GM12878 (cell line): ENCODE measurements around the gene RAB3C. TPM values are rescaled to one million over a fixed set of nuclear protein-coding genes. Genes with fewer than 3 reads are reported as not detected.

Experiments used
- ATAC-seq: fragments of 200-7000 bp; cut with Tn5 transposase; 3 replicates; pipeline ENCODE4 v1.9.1; 2020; ENCODE audit warnings: mild to moderate bottlenecking, moderate library complexity
- BruUV-seq: library from RNA; stranded (reverse); fragments of 400-500 nt; replicated peaks from 2 replicates; lab custom pipeline; 2021; lab: Mats Ljungman, UMichigan
- CTCF ChIA-PET: fragments of 300-600 bp; sonication (Branson Sonifier 250); formaldehyde crosslinking; extraction: SDS; loops from one replicate; lab custom pipeline; 2021; ENCODE audit warnings: inconsistent platforms; lab: Yijun Ruan, JAX
- POLR2A ChIA-PET: fragments of 350-600 bp; formaldehyde crosslinking; extraction: SDS; loops from one replicate; lab custom pipeline; 2021; ENCODE audit warnings: inconsistent platforms; lab: Charles Lee
- RAD21 ChIA-PET: fragments of 300-600 bp; sonication (Branson Sonifier 250); formaldehyde crosslinking; loops from one replicate; lab custom pipeline; 2023; ENCODE audit warnings: antibody characterized with exemption; ENCODE audit not compliant: unreplicated experiment; lab: Charles Lee
- SMC1A ChIA-PET: fragments of 300-600 bp; sonication (Branson Sonifier 250); formaldehyde crosslinking; loops from one replicate; lab custom pipeline; 2023; ENCODE audit not compliant: unreplicated experiment, uncharacterized antibody; lab: Charles Lee
- DNase-seq: peaks from one replicate; pipeline ENCODE4 v3.0.0-alpha.2; 2011; ENCODE audit warnings: low read depth, low spot score
- FAIRE-seq: peaks from 3 replicates; lab custom pipeline; 2011; peaks lifted over from hg19 to GRCh38; lab: Jason Lieb, UNC
- H2AFZ ChIP-seq: 2 replicates; pipeline ENCODE4 v1.6.0; 2011; ENCODE audit warnings: low read depth, low read length, control low read depth; ENCODE audit not compliant: control insufficient read depth
- H3K27ac ChIP-seq: 2 replicates; pipeline ENCODE4 v1.5.1; 2011; ENCODE audit warnings: control low read depth; ENCODE audit not compliant: control insufficient read depth, insufficient read depth
- H3K27me3 ChIP-seq, 2 experiments: replicated peaks in 1 of 2; 2 replicates each; pipeline versions ENCODE4 v1.6.0 to v1.6.1; 2011; ENCODE audit warnings: low read length in 1 of 2; ENCODE audit not compliant: control insufficient read depth in 2 of 2, insufficient read depth in 2 of 2
- H3K36me3 ChIP-seq, 2 experiments: 2 replicates each; pipeline ENCODE4 v1.5.1; 2011; ENCODE audit warnings: low read length in 1 of 2; ENCODE audit not compliant: control insufficient read depth in 2 of 2, insufficient read depth in 2 of 2
- H3K4me1 ChIP-seq: 2 replicates; pipeline ENCODE4 v1.6.1; 2011; ENCODE audit warnings: mild to moderate bottlenecking, low read length, moderate library complexity, mixed read lengths; ENCODE audit not compliant: control insufficient read depth, insufficient read depth
- H3K4me2 ChIP-seq: 2 replicates; pipeline ENCODE4 v1.6.0; 2011; ENCODE audit warnings: control low read depth; ENCODE audit not compliant: control insufficient read depth, insufficient read depth
- H3K4me3 ChIP-seq: fragments of 200-600 bp; sonication (generic); 2 replicates; pipeline ENCODE4 v1.5.1; 2016
- H3K79me2 ChIP-seq: 2 replicates; pipeline ENCODE4 v1.6.0; 2011; ENCODE audit warnings: low read length; ENCODE audit not compliant: control insufficient read depth, insufficient read depth
- H3K9ac ChIP-seq: 2 replicates; pipeline ENCODE4 v1.8.0; 2011; ENCODE audit warnings: low read length, control low read depth, mixed read lengths; ENCODE audit not compliant: control insufficient read depth, insufficient read depth
- H3K9me3 ChIP-seq: replicated peaks from 3 replicates; pipeline ENCODE4 v1.5.1; 2011; ENCODE audit warnings: mild to moderate bottlenecking, low read length; ENCODE audit not compliant: control insufficient read depth, insufficient read depth
- H4K20me1 ChIP-seq: 2 replicates; pipeline ENCODE4 v1.6.0; 2011; ENCODE audit not compliant: control insufficient read depth, insufficient read depth
- HDAC2 ChIP-seq: fragments of 200-600 bp; sonication (generic); IDR thresholded peaks from 2 replicates; pipeline ENCODE4 v1.6.1; 2017
- IRF4 ChIP-seq: IDR thresholded peaks from 2 replicates; pipeline ENCODE4 v1.6.1; 2011; ENCODE audit warnings: low read depth, low read length
- KLF5 ChIP-seq: fragments of 450-650 bp; IDR thresholded peaks from 2 replicates; pipeline ENCODE4 v1.6.1; 2014; ENCODE audit warnings: mild to moderate bottlenecking; ENCODE audit not compliant: partially characterized antibody
- NFIC ChIP-seq: IDR thresholded peaks from 2 replicates; pipeline ENCODE4 v1.6.1; 2012; ENCODE audit warnings: low read depth, mild to moderate bottlenecking, inconsistent platforms, low read length, moderate library complexity
- NFXL1 ChIP-seq: fragments of 450-650 bp; IDR thresholded peaks from 2 replicates; pipeline ENCODE4 v1.6.1; 2017; ENCODE audit warnings: antibody characterized with exemption, mild to moderate bottlenecking, borderline replicate concordance
- SREBF2 ChIP-seq: IDR thresholded peaks from 2 replicates; pipeline ENCODE4 v1.6.1; 2012; ENCODE audit warnings: mild to moderate bottlenecking, low read length
- WGBS: methylation state at CpG from one replicate; pipeline ENCODE4 v1.1.6; 2016; ENCODE audit warnings: low lambda C conversion rate; ENCODE audit not compliant: insufficient replicate concordance, insufficient coverage; ENCODE audit errors: missing lambda C conversion rate; 5-methylcytosine and 5-hydroxymethylcytosine counted together
- in situ Hi-C: fragments of 300-500 bp; cut with MboI; formaldehyde crosslinking; loops from 9 replicates; pipeline ENCODE4 v1.14.3; 2018; ENCODE audit warnings: mixed read lengths
- intact Hi-C: fragments of 100-400 bp; cut with micrococcal nuclease; formaldehyde crosslinking; loops from one replicate; pipeline ENCODE4 v1.14.2; 2022; ENCODE audit not compliant: unreplicated experiment
- polyA plus RNA-seq, 11 experiments: library from polyadenylated mRNA; depleted of rRNA in 4 of 11; unstranded in 6 of 11; stranded (reverse) in 5 of 11; fragments of >200 nt; fragmentation: Nextera tagmentation in 4 of 11; fragmentation: Illumina TruSeq in 1 of 11; extraction: Ambion mirVana in 4 of 11; extraction: Trizol in 1 of 11; gene quantifications; 1 replicate in 1 of 11; 2 replicates in 10 of 11; pipeline versions ENCODE4 v1.2.1 to v1.2.3, GENCODE V29; 2011 to 2016; ENCODE audit warnings: inconsistent platforms in 2 of 11, missing spikeins in 2 of 11, low read depth in 1 of 11
- total RNA-seq, 4 experiments: library from RNA; depleted of rRNA in 3 of 4; stranded (reverse); fragments of >200 nt in 3 of 4; fragmentation: Illumina TruSeq in 1 of 4; extraction: Trizol in 1 of 4; gene quantifications; 2 replicates each; pipeline versions ENCODE4 v1.2.1 to v1.2.3, GENCODE V29; 2013 to 2021
- TF ChIP-seq, protein P1 (sequence below): fragments of 450-650 bp; IDR thresholded peaks from 2 replicates; pipeline ENCODE4 v1.6.1; 2017; ENCODE audit warnings: mild to moderate bottlenecking, low read depth, inconsistent platforms; ENCODE audit not compliant: poor library complexity, severe bottlenecking
- TF ChIP-seq, protein P2 (sequence below): fragments of 450-650 bp; IDR thresholded peaks from 2 replicates; pipeline ENCODE4 v1.6.1; 2017; ENCODE audit warnings: borderline replicate concordance
- TF ChIP-seq, protein P3 (sequence below): fragments of 150-350 bp; IDR thresholded peaks from 2 replicates; pipeline ENCODE4 v1.6.1; 2016; ENCODE audit warnings: low read depth, low read length
- TF ChIP-seq, protein P4 (sequence below): fragments of 450-650 bp; formaldehyde crosslinking; IDR thresholded peaks from 2 replicates; pipeline ENCODE4 v1.4.0; 2020; ENCODE audit warnings: mild to moderate bottlenecking, moderate library complexity

RAB3C gene
- total and polyA plus RNA-seq, 10 of the 15 experiments (the other 5 are each of a cell fraction or from before 2014, with no cell fraction given): not detected

DNA sequence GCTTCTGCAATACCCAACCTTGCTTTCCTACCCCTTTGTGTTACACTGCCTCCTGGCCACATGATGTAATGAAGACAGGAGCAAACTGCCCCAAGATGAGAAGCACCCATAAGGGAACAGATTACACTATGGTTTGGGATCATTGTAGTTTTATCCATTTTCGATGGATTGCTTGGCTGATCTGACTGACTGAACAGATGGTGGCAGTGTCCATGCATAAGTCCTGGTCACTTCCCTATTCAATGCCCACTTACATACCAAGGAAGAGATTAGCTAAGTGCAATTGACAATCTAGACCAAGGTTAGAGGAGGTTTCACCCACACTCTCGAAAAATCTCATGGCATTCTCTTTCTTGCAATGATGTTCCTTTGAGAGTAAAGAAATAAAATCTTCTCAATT is 319.9 kb downstream of the RAB3C start:
- Histone ChIP-seq H3K36me3 (no peaks in the 10 kb centered on the region), H3K4me3 (no peak overlapping the region), H3K9ac (no peak overlapping the region), H3K79me2 (no peaks in the 10 kb centered on the region), H3K27me3 (no peaks in the 10 kb centered on the region; a peak in 2 of 4 replicates), H3K9me3 (no peaks in the 10 kb centered on the region), H3K4me1 (no peaks in the 10 kb centered on the region), H2AFZ (no peak overlapping the region), H3K27ac (no peak overlapping the region), H4K20me1 (no peaks in the 10 kb centered on the region), H3K4me2 (no peak overlapping the region)
- in situ Hi-C loops (no loop called here), intact Hi-C loops (no loop called here)
- BruUV-seq: no TSS peak
- ATAC-seq: no peak
- TF ChIP-seq, protein P1, sequence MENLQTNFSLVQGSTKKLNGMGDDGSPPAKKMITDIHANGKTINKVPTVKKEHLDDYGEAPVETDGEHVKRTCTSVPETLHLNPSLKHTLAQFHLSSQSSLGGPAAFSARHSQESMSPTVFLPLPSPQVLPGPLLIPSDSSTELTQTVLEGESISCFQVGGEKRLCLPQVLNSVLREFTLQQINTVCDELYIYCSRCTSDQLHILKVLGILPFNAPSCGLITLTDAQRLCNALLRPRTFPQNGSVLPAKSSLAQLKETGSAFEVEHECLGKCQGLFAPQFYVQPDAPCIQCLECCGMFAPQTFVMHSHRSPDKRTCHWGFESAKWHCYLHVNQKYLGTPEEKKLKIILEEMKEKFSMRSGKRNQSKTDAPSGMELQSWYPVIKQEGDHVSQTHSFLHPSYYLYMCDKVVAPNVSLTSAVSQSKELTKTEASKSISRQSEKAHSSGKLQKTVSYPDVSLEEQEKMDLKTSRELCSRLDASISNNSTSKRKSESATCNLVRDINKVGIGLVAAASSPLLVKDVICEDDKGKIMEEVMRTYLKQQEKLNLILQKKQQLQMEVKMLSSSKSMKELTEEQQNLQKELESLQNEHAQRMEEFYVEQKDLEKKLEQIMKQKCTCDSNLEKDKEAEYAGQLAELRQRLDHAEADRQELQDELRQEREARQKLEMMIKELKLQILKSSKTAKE: no peak
- TF ChIP-seq IRF4 (no peak), SREBF2 (no peak), NFIC (no peak), KLF5 (no peak), NFXL1 (no peak), HDAC2 (no peak)
- TF ChIP-seq, protein P2, sequence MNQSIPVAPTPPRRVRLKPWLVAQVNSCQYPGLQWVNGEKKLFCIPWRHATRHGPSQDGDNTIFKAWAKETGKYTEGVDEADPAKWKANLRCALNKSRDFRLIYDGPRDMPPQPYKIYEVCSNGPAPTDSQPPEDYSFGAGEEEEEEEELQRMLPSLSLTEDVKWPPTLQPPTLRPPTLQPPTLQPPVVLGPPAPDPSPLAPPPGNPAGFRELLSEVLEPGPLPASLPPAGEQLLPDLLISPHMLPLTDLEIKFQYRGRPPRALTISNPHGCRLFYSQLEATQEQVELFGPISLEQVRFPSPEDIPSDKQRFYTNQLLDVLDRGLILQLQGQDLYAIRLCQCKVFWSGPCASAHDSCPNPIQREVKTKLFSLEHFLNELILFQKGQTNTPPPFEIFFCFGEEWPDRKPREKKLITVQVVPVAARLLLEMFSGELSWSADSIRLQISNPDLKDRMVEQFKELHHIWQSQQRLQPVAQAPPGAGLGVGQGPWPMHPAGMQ: no peak
- TF ChIP-seq, protein P3, sequence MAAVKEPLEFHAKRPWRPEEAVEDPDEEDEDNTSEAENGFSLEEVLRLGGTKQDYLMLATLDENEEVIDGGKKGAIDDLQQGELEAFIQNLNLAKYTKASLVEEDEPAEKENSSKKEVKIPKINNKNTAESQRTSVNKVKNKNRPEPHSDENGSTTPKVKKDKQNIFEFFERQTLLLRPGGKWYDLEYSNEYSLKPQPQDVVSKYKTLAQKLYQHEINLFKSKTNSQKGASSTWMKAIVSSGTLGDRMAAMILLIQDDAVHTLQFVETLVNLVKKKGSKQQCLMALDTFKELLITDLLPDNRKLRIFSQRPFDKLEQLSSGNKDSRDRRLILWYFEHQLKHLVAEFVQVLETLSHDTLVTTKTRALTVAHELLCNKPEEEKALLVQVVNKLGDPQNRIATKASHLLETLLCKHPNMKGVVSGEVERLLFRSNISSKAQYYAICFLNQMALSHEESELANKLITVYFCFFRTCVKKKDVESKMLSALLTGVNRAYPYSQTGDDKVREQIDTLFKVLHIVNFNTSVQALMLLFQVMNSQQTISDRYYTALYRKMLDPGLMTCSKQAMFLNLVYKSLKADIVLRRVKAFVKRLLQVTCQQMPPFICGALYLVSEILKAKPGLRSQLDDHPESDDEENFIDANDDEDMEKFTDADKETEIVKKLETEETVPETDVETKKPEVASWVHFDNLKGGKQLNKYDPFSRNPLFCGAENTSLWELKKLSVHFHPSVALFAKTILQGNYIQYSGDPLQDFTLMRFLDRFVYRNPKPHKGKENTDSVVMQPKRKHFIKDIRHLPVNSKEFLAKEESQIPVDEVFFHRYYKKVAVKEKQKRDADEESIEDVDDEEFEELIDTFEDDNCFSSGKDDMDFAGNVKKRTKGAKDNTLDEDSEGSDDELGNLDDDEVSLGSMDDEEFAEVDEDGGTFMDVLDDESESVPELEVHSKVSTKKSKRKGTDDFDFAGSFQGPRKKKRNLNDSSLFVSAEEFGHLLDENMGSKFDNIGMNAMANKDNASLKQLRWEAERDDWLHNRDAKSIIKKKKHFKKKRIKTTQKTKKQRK: no peak
- TF ChIP-seq, protein P4, sequence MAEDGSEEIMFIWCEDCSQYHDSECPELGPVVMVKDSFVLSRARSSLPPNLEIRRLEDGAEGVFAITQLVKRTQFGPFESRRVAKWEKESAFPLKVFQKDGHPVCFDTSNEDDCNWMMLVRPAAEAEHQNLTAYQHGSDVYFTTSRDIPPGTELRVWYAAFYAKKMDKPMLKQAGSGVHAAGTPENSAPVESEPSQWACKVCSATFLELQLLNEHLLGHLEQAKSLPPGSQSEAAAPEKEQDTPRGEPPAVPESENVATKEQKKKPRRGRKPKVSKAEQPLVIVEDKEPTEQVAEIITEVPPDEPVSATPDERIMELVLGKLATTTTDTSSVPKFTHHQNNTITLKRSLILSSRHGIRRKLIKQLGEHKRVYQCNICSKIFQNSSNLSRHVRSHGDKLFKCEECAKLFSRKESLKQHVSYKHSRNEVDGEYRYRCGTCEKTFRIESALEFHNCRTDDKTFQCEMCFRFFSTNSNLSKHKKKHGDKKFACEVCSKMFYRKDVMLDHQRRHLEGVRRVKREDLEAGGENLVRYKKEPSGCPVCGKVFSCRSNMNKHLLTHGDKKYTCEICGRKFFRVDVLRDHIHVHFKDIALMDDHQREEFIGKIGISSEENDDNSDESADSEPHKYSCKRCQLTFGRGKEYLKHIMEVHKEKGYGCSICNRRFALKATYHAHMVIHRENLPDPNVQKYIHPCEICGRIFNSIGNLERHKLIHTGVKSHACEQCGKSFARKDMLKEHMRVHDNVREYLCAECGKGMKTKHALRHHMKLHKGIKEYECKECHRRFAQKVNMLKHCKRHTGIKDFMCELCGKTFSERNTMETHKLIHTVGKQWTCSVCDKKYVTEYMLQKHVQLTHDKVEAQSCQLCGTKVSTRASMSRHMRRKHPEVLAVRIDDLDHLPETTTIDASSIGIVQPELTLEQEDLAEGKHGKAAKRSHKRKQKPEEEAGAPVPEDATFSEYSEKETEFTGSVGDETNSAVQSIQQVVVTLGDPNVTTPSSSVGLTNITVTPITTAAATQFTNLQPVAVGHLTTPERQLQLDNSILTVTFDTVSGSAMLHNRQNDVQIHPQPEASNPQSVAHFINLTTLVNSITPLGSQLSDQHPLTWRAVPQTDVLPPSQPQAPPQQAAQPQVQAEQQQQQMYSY (CRISPR knock-in tag): no peak
- WGBS: 15% methylated on average over 2 of the region's 2 CpGs
- DNase-seq: no peak
- ChIA-PET RAD21 (interaction anchor here (1.3 kb wide), 1 partner anchor 8 kb away, joined by 3 read pairs; no protein-coding TSS in a partner anchor), POLR2A (no interaction called here), SMC1A (no interaction called here), CTCF (interaction anchor here (0.6 to 3.5 kb wide), 5 partner anchors 10 to 271 kb away, joined by 3 to 21 read pairs (median 3); no protein-coding TSS in a partner anchor)
- no peak for FAIRE-seq
